Choroid plexus epithelial cell (primary cell): ENCODE results near the gene RNF222.

Experiments
- DNase-seq: peaks from one replicate; pipeline ENCODE4 v3.0.0-alpha.2; 2010; ENCODE audit warnings: low read depth
- H3K4me3 ChIP-seq: 2 replicates; pipeline ENCODE4 v1.5.1; 2011; ENCODE audit warnings: low read depth, mild to moderate bottlenecking, control low read depth, low read length, moderate library complexity
- TF ChIP-seq, protein P1 (sequence below): conservative IDR thresholded peaks from 2 replicates; pipeline ENCODE4 v1.5.1; 2011; ENCODE audit warnings: low read depth, mild to moderate bottlenecking, control low read depth, inconsistent platforms, low read length, moderate library complexity

The RNF222 gene

DNA sequence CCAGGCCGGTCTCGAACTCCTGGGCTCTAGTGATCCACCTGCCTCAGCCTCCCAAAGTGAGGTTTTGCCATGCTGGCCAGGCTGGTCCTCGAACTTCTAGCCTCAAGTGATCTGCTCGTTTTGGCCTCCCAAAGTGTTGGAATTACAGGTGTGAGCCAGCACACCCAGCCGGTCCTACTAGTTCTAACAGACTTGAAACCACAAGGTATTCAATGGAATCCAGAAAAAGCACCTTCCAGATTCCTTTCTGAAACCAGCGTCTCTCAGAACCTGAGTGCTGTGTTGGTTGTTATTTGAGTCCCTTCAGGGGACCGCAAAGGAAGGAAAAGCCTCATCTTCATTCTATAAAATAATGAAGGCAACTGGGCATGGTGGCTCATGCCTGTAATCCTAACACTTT lies 25.2 kb downstream of the RNF222 start:
- DNase-seq, result no peak
- H3K4me3 ChIP-seq, result no peak overlapping the region
- TF ChIP-seq, protein P1, sequence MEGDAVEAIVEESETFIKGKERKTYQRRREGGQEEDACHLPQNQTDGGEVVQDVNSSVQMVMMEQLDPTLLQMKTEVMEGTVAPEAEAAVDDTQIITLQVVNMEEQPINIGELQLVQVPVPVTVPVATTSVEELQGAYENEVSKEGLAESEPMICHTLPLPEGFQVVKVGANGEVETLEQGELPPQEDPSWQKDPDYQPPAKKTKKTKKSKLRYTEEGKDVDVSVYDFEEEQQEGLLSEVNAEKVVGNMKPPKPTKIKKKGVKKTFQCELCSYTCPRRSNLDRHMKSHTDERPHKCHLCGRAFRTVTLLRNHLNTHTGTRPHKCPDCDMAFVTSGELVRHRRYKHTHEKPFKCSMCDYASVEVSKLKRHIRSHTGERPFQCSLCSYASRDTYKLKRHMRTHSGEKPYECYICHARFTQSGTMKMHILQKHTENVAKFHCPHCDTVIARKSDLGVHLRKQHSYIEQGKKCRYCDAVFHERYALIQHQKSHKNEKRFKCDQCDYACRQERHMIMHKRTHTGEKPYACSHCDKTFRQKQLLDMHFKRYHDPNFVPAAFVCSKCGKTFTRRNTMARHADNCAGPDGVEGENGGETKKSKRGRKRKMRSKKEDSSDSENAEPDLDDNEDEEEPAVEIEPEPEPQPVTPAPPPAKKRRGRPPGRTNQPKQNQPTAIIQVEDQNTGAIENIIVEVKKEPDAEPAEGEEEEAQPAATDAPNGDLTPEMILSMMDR, result no peak

DNA sequence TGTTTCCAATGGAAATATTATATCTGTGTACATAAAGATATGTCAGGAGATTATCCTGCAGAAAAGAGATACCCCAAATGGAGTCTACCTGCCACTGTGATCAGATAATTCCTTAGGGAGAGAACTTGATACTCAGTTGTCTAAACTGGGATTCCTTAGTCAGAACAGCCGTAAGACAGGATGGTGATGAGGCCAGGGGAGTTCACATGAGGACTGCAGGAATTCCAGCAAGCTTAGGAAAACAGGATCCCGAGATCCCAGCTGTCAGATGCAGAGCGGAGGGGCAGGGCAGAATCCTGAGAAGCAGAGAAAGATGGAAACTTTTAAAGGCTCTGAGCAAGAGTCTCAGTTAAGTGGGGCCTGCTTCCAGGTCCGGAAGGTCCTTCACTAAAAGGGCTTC lies 25.8 kb downstream of the RNF222 start:
- DNase-seq, result no peak
- TF ChIP-seq, protein P1, result no peak
- H3K4me3 ChIP-seq, result no peak overlapping the region

DNA sequence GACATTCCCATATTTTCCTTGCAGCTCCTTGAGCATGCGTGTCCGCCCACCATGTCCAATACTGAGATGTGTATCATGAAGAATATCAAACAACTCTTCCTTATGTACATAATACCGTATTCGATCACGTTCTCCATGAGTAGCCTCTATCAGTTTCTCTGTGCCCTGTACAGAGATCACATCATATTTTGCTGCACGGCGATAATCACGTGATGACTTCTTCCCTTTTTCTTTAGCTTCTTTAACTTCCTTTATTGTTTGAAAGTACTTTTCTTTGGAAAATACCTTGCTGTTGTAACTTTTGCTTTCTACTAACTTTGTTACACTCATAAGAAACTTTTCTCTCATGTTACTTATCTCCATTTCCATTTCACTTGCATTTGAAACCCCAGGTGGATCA lies 27.7 kb downstream of the RNF222 start:
- TF ChIP-seq, protein P1, result no peak
- H3K4me3 ChIP-seq, result no peak overlapping the region
- no peak for DNase-seq

DNA sequence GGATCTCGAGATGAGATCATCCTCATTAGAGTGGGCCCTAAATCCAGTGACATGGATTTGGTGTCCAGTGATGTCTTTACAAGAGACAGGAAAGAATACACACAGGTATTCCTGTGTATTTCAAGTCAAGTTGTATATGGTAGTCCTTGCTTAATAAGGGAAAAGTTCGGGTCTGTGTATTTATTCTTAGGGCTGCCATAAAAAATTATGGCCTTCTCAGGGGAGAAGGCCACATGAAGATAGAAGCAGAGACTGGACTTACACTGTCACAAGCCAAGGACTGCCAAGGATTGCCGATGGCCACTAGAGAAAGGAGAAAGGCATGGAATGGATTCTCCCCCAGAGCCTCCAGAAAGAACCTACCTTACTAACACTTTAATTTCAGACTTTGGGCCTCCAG lies 29.4 kb downstream of the RNF222 start:
- DNase-seq, result no peak
- TF ChIP-seq, protein P1, result no peak
- H3K4me3 ChIP-seq, result no peak overlapping the region

DNA sequence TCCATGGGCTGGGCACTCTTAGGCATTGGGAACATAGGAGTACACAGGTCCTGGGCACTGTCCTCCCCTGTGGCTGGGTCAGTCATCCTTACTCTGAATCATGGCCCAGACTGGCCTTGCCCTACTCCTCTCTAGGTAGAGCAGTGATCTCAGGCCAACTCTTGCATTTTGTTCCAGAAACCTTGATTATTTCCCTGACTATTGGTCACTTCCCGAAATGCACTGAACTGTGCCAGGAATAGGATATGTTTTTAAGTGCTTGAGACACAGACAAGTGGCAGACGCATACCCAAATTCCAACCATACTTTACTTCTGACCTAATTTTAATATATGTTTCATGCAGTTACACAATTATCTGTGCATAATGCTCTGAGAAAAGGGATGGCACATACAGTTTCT lies 31.4 kb downstream of the RNF222 start:
- no peak overlapping the region for H3K4me3 ChIP-seq
- DNase-seq, result peak; percentile 75
- TF ChIP-seq, protein P1, result no peak

DNA sequence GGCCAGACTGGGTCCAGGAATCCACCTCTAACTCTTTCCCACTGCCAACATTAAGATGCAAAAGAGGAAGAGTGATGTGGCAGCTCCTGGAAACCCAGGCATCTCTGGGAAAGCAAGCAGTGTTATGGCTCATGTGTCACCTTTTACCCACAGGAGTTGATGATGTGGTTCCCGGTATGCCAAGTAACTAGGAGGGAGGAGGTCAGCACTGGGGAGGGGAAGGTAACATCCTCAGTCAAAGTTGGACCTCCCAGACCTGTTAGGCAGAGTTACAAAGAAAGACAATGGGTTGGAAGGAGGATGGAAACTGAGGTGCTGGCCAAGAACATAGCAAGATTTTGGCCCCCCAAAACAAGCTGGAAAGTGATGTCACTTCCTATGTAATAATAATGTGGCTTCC lies 32.5 kb downstream of the RNF222 start:
- TF ChIP-seq, protein P1, result no peak
- peak; percentile 17 for DNase-seq
- no peak overlapping the region for H3K4me3 ChIP-seq

DNA sequence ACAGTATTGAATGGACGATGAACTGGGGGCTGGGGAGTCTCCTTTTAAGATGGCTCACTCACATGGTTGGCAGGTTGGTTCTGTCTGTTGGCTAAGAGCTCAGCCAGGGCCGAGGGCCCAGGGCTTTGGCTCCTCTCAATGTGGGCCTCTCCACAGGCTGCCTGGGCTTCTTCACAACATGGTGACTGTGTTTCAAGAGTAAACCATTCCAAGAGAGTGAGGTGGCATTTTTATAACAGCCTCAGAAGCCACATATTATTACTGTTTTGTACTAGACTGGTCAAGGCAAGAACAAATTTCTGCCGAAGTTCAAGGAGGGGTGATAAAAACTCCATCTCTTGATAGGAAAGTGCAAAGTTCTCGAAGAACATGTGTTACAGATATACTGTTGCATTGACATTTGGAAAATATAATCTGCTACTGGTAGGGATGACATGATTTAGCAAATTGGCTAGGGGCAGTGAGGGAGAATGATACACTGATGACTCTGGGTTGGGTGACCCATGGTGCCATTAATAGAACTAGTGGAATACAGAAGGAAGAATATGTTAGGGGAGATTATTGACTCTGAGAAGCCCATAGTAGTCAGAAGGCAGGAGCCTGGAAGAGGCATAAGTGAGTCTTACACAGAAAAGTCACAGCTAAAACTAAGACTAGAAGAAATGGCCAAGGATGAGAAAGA lies 34.8 kb downstream of the RNF222 start:
- no peak overlapping the region for H3K4me3 ChIP-seq
- DNase-seq, result peak; percentile 43
- TF ChIP-seq, protein P1, result no peak
